OCI-LY1 (cell line): ENCODE results near the gene PCNX2.

ENCODE experiments used
- CTCF ChIP-seq: fragments of 200-600 bp; sonication (generic), shearing (Covaris generic); IDR thresholded peaks from 2 replicates; pipeline ENCODE4 v1.5.1; 2017; ENCODE audit warnings: mild to moderate bottlenecking, antibody characterized with exemption, low read length, moderate library complexity, mixed read lengths
- EZH2 ChIP-seq: fragments of 200-600 bp; sonication (generic), shearing (Covaris generic); IDR thresholded peaks from 2 replicates; pipeline ENCODE4 v1.8.0; 2017; ENCODE audit warnings: borderline replicate concordance, mixed run types, mild to moderate bottlenecking, antibody characterized with exemption, low read length, moderate library complexity, mixed read lengths

GRCh38 chr1:233253832-233254331 lies 41.6 kb downstream of the PCNX2 start:
- no peak for TF ChIP-seq EZH2
- no peak for TF ChIP-seq CTCF
